Sigmoid colon (tissue), 4 donors: Measurements from ENCODE around the gene ABCA9.

Source experiments
- POLR2AphosphoS5 ChIP-seq, 4 donors: sonication (generic); formaldehyde crosslinking; IDR thresholded peaks; one replicate each; pipeline ENCODE4 v1.6.1; 2017; ENCODE audit warnings: antibody characterized with exemption in 4 of 4
- TF ChIP-seq, protein P1 (sequence below), 4 experiments: fragments of 450-650 bp in 3 of 4; fragments of 200-600 bp in 1 of 4; IDR thresholded peaks; one replicate each; pipeline ENCODE4 v1.5.1; 2016 to 2019; ENCODE audit warnings: antibody characterized with exemption in 4 of 4, mild to moderate bottlenecking in 3 of 4, moderate library complexity in 2 of 4

- TF ChIP-seq, protein P1, sequence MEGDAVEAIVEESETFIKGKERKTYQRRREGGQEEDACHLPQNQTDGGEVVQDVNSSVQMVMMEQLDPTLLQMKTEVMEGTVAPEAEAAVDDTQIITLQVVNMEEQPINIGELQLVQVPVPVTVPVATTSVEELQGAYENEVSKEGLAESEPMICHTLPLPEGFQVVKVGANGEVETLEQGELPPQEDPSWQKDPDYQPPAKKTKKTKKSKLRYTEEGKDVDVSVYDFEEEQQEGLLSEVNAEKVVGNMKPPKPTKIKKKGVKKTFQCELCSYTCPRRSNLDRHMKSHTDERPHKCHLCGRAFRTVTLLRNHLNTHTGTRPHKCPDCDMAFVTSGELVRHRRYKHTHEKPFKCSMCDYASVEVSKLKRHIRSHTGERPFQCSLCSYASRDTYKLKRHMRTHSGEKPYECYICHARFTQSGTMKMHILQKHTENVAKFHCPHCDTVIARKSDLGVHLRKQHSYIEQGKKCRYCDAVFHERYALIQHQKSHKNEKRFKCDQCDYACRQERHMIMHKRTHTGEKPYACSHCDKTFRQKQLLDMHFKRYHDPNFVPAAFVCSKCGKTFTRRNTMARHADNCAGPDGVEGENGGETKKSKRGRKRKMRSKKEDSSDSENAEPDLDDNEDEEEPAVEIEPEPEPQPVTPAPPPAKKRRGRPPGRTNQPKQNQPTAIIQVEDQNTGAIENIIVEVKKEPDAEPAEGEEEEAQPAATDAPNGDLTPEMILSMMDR (IDR thresholded peaks at IDR 0.05) = no peak
- TF ChIP-seq POLR2AphosphoS5 (IDR thresholded peaks at IDR 0.05) = no peak
These were observed 4.4 kb upstream of the ABCA9 start for GRCh38 chr17:69065113-69065512.
